ENCODE results near the gene CNTNAP5. TPM values are rescaled to one million over a fixed set of nuclear protein-coding genes. Genes with fewer than 3 reads are reported as not detected.

CNTNAP5 gene
- total and polyA plus RNA-seq, 2 donors (not counting 1 experiment from before 2014, with no cell fraction given), result not detected

- ATAC-seq (ENCODE audit: low read depth), result no peak
- Histone ChIP-seq H3K36me3 (replicated peaks in 1 of 2; ENCODE audit: control extremely low read depth in 1 of 2, control insufficient read depth in 1 of 2, extremely low read depth in 1 of 2, insufficient read depth in 2 of 2, low read length in 1 of 2) (no peaks in the 10 kb centered on the region), H3K4me3 (ENCODE audit: control extremely low read depth in 1 of 5, extremely low read depth in 1 of 5, insufficient read depth in 1 of 5, low read depth in 2 of 5, low read length in 4 of 5) (no peak overlapping the region), H3K4me2 (replicated peaks; ENCODE audit: low read depth, low read length, poor library complexity, severe bottlenecking) (no peak overlapping the region), H3K27ac (ENCODE audit: low read length in 2 of 2) (no peak overlapping the region), H3K9ac (ENCODE audit: low read length) (no peak overlapping the region), H3K4me1 (ENCODE audit: control insufficient read depth in 2 of 2, insufficient read depth in 2 of 2, low read length in 2 of 2) (no peaks in the 10 kb centered on the region), H4K20me1 (ENCODE audit: control insufficient read depth, insufficient read depth, low read length, poor library complexity, severe bottlenecking) (no peaks in the 10 kb centered on the region), H3K9me3 (ENCODE audit: control extremely low read depth in 1 of 3, control insufficient read depth in 2 of 3, insufficient read depth in 1 of 3, low read length in 2 of 3) (no peaks in the 10 kb centered on the region), H2AFZ (ENCODE audit: insufficient read depth, low read depth, low read length, poor library complexity, severe bottlenecking) (no peak overlapping the region), H3K79me2 (ENCODE audit: control insufficient read depth, insufficient read depth, low read length) (no peaks in the 10 kb centered on the region), H3K27me3 (replicated peaks in 1 of 4; ENCODE audit: control extremely low read depth in 1 of 4, control insufficient read depth in 3 of 4, insufficient read depth in 4 of 4, low read length in 3 of 4) (no peaks in the 10 kb centered on the region)
- no peak for DNase-seq
- Mint-ChIP-seq H3K27me3 (no peaks in the 10 kb centered on the region), H3K4me1 (no peaks in the 10 kb centered on the region), H3K27ac (no peak overlapping the region), H3K4me3 (no peak overlapping the region), H3K9me3 (ENCODE audit: insufficient read depth) (no peaks in the 10 kb centered on the region)
- ChIA-PET POLR2A (no interaction called here), CTCF (no interaction called here)
- intact Hi-C loops (cut with micrococcal nuclease), result no loop called here
- no peak for TF ChIP-seq EZH2 (IDR thresholded peaks at IDR 0.05; ENCODE audit: borderline replicate concordance, insufficient read depth, low read depth, low read length, poor library complexity, severe bottlenecking)
- no peak for TF ChIP-seq CTCF (IDR thresholded peaks at IDR 0.05)
- WGBS (ENCODE audit: insufficient coverage), result no CpG with 5 or more reads among the region's 4 CpGs
These were observed 852.1 kb downstream of the CNTNAP5 start for GRCh38 chr2:124877141-124877577.

DNA sequence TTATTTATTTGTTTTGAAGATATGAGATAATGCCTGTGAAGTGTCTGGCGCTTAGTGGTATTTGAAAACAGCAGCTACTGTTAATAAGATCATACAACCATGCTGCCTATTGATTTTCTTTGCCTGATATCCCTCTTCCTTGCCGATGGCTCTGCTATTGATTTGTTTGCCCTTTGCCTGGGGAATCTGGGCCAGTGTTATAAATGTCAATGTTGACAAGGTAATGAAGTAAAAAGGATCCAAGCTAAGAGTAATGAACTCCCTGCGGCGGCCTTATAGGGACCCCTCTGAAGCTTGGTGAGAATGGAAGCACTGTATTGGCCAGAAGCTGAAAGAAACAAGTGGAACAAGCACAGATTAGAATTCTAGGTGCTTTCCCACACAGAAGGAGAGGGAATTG, 854.6 kb downstream of the CNTNAP5 start:
- CTCF ChIA-PET, result interaction anchor here (1.2 kb wide), 1 partner anchor 10 kb away, joined by 3 read pairs; no protein-coding TSS in a partner anchor
- Mint-ChIP-seq H3K4me3 (no peak overlapping the region), H3K4me1 (no peaks in the 10 kb centered on the region), H3K27me3 (no peaks in the 10 kb centered on the region), H3K27ac (no peak overlapping the region), H3K9me3 (ENCODE audit: insufficient read depth) (peaks cover 9% of the 10 kb centered on the region)
- Histone ChIP-seq H3K9ac (ENCODE audit: low read length) (no peak overlapping the region), H3K79me2 (ENCODE audit: control insufficient read depth, insufficient read depth, low read length) (no peaks in the 10 kb centered on the region), H3K4me3 (ENCODE audit: control extremely low read depth in 1 of 5, extremely low read depth in 1 of 5, insufficient read depth in 1 of 5, low read depth in 2 of 5, low read length in 4 of 5) (no peak overlapping the region), H3K4me1 (ENCODE audit: control insufficient read depth in 2 of 2, insufficient read depth in 2 of 2, low read length in 2 of 2) (no peaks in the 10 kb centered on the region), H3K36me3 (replicated peaks in 1 of 2; ENCODE audit: control extremely low read depth in 1 of 2, control insufficient read depth in 1 of 2, extremely low read depth in 1 of 2, insufficient read depth in 2 of 2, low read length in 1 of 2) (no peaks in the 10 kb centered on the region), H2AFZ (ENCODE audit: insufficient read depth, low read depth, low read length, poor library complexity, severe bottlenecking) (no peak overlapping the region), H4K20me1 (ENCODE audit: control insufficient read depth, insufficient read depth, low read length, poor library complexity, severe bottlenecking) (no peaks in the 10 kb centered on the region), H3K4me2 (replicated peaks; ENCODE audit: low read depth, low read length, poor library complexity, severe bottlenecking) (no peak overlapping the region), H3K27me3 (replicated peaks in 1 of 4; ENCODE audit: control extremely low read depth in 1 of 4, control insufficient read depth in 3 of 4, insufficient read depth in 4 of 4, low read length in 3 of 4) (no peaks in the 10 kb centered on the region), H3K27ac (ENCODE audit: low read length in 2 of 2) (no peak overlapping the region), H3K9me3 (ENCODE audit: control extremely low read depth in 1 of 3, control insufficient read depth in 2 of 3, insufficient read depth in 1 of 3, low read length in 2 of 3) (no peaks in the 10 kb centered on the region)
- no peak for DNase-seq
- TF ChIP-seq EZH2 (IDR thresholded peaks at IDR 0.05; ENCODE audit: borderline replicate concordance, insufficient read depth, low read depth, low read length, poor library complexity, severe bottlenecking) (no peak), CTCF (IDR thresholded peaks at IDR 0.05) (no peak)
- POLR2A ChIA-PET, result no interaction called here
- intact Hi-C loops (cut with micrococcal nuclease), result no loop called here
- no peak for ATAC-seq (ENCODE audit: low read depth)
- 100% methylated on average over 2 of the region's 4 CpGs for WGBS (ENCODE audit: insufficient coverage)
